Measurements from ENCODE around the gene SELENON. TPM values are rescaled to one million over a fixed set of nuclear protein-coding genes. Genes with fewer than 3 reads are reported as not detected.

SELENON gene
- total RNA-seq, 1 experiment from 2014 or later: 90.9 TPM

GRCh38 chr1:25768999-25769398 lies 31.0 kb upstream of the SELENON start:
- H3K23me2 ChIP-seq (ENCODE audit: insufficient read length, low read depth, low read length, poor library complexity, severe bottlenecking): no peaks in the 10 kb centered on the region
- H4K5ac ChIP-seq (ENCODE audit: insufficient read length, low read depth, low read length): no peak overlapping the region
- H3K14ac ChIP-seq (ENCODE audit: insufficient read depth, low read length): no peak overlapping the region
- H2BK120ac ChIP-seq (ENCODE audit: low read depth, low read length, poor library complexity, severe bottlenecking): no peak overlapping the region
- no peak overlapping the region for H2AFZ ChIP-seq (ENCODE audit: low read length)
- H3K9me3 Mint-ChIP-seq: no peaks in the 10 kb centered on the region
- no peak overlapping the region for H3K27ac Mint-ChIP-seq
- no peak overlapping the region for H2BK5ac ChIP-seq (ENCODE audit: insufficient read length, low read length)
- H3K4me1 ChIP-seq (ENCODE audit: insufficient read depth, low read length): no peaks in the 10 kb centered on the region
- H3K23ac ChIP-seq (ENCODE audit: insufficient read length, low read depth, low read length): no peak overlapping the region
- no peak overlapping the region for H2BK20ac ChIP-seq (ENCODE audit: low read depth, low read length, poor library complexity, severe bottlenecking)
- DNase-seq: no peak
- no peaks in the 10 kb centered on the region for H3K27me3 ChIP-seq (ENCODE audit: insufficient read depth, low read length)
- H3T11ph ChIP-seq (ENCODE audit: low read length): no peak overlapping the region
- H3K9ac ChIP-seq (ENCODE audit: extremely low read depth, insufficient read length, low read length): no peak overlapping the region
- no peak overlapping the region for H2AK5ac ChIP-seq (ENCODE audit: insufficient read length, low read length)
- no peak overlapping the region for H2BK12ac ChIP-seq (ENCODE audit: insufficient read length, low read depth, low read length)
- no peak overlapping the region for H2BK15ac ChIP-seq (ENCODE audit: low read depth, low read length)
- peaks cover 0 to 2% (median 0%) of the 10 kb centered on the region in 3 experiments; a peak in 2 of 7 replicates for H3K36me3 Mint-ChIP-seq (ENCODE audit: insufficient read depth in 1 of 3, low read depth in 3 of 3)
- H3K9me3 ChIP-seq (ENCODE audit: control insufficient read depth, low read depth, low read length): no peaks in the 10 kb centered on the region
- H3K4ac ChIP-seq (ENCODE audit: low read depth, low read length): no peak overlapping the region
- peaks cover 28 to 33% of the 10 kb centered on the region in 2 experiments for H3K4me1 Mint-ChIP-seq
- no peaks in the 10 kb centered on the region for H3K79me1 ChIP-seq (ENCODE audit: insufficient read depth, low read depth, low read length, poor library complexity, severe bottlenecking)
- no peaks in the 10 kb centered on the region for H3K79me2 ChIP-seq (ENCODE audit: insufficient read depth, low read length)
- H3K4me3 Mint-ChIP-seq: no peak overlapping the region; a peak in 1 of 5 replicates
- H3K27me3 Mint-ChIP-seq (ENCODE audit: low read depth): no peaks in the 10 kb centered on the region
- H3K56ac ChIP-seq (ENCODE audit: insufficient read length, low read depth, low read length): no peak overlapping the region
- H4K20me1 ChIP-seq (ENCODE audit: control insufficient read depth, insufficient read depth, insufficient read length): no peaks in the 10 kb centered on the region
- no peak overlapping the region for H4K8ac ChIP-seq (replicated peaks; ENCODE audit: insufficient read length, low read depth, low read length)
- H3K18ac ChIP-seq (ENCODE audit: insufficient read length, low read depth, low read length): no peak overlapping the region
- TF ChIP-seq CTCF (conservative IDR thresholded peaks at IDR 0.05): no peak
- H3K4me2 ChIP-seq (ENCODE audit: insufficient read depth, insufficient read length, low read length): no peak overlapping the region
- no peak overlapping the region for H3K27ac ChIP-seq (ENCODE audit: insufficient read length, low read depth, low read length)
- WGBS (ENCODE audit: extremely low coverage, insufficient read length, low lambda C conversion rate): 100% methylated on average over 2 of the region's 2 CpGs
- no peak overlapping the region for H4K91ac ChIP-seq (ENCODE audit: insufficient read length, low read depth, low read length)

Measured in H9 (cell line).